GM20000 (cell line): ENCODE results near the gene PI4KA.

Experiments
- DNase-seq: peaks from one replicate; pipeline ENCODE4 v3.0.0; 2012; ENCODE audit warnings: low spot score
- TF ChIP-seq, protein P1 (sequence below): IDR thresholded peaks from 2 replicates; pipeline ENCODE4 v1.5.1; 2012; ENCODE audit warnings: mild to moderate bottlenecking, control low read depth; ENCODE audit errors: extremely low read depth, missing control alignments

The PI4KA gene

DNA sequence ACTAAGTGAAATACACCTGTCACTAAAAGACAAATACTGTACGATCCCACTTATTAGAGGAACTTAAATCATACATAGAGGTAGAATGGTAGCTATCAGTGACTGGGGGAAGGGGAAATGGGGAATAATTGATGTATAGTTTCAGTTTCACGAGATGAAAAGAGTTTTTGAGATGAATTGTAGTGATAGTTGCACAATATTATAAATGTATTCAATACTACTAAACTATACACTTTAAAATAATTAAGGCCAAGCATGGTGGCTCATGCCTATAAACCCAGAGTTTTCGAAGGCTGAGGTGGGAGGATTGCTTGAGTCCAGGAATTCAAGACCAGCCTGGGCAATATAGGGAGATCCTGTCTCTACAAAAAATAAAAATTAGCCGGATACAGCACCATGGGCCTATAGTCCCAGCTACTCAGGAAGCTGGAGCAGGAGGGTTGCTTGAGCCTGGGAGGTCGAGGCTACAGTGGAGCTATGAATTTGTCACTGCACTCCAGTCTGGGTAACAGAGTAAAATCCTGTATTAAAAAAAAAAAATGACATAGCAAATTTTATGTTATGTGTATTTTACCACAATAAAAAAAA, 44.3 kb downstream of the PI4KA start:
- no peak for DNase-seq
- TF ChIP-seq, protein P1, sequence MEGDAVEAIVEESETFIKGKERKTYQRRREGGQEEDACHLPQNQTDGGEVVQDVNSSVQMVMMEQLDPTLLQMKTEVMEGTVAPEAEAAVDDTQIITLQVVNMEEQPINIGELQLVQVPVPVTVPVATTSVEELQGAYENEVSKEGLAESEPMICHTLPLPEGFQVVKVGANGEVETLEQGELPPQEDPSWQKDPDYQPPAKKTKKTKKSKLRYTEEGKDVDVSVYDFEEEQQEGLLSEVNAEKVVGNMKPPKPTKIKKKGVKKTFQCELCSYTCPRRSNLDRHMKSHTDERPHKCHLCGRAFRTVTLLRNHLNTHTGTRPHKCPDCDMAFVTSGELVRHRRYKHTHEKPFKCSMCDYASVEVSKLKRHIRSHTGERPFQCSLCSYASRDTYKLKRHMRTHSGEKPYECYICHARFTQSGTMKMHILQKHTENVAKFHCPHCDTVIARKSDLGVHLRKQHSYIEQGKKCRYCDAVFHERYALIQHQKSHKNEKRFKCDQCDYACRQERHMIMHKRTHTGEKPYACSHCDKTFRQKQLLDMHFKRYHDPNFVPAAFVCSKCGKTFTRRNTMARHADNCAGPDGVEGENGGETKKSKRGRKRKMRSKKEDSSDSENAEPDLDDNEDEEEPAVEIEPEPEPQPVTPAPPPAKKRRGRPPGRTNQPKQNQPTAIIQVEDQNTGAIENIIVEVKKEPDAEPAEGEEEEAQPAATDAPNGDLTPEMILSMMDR: no peak

DNA sequence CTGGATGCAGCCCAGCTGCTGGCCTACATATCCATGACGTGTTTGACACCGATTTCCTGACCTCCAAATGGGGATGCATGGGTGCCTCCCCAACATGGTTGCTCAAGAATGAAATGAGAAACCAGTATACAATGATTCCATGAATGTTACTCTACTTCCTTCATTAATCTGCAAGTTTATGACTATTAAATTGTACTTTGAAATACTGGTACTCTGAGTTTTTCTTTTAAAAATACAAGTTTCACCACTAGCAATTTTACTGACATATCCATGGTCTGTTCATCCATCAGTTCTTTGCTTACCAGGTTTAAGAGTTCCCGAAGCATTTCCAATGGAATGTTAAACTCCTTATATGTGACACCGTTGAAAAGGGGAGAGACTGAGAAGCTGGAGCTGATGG, 45.6 kb downstream of the PI4KA start:
- TF ChIP-seq, protein P1: no peak
- DNase-seq: no peak

DNA sequence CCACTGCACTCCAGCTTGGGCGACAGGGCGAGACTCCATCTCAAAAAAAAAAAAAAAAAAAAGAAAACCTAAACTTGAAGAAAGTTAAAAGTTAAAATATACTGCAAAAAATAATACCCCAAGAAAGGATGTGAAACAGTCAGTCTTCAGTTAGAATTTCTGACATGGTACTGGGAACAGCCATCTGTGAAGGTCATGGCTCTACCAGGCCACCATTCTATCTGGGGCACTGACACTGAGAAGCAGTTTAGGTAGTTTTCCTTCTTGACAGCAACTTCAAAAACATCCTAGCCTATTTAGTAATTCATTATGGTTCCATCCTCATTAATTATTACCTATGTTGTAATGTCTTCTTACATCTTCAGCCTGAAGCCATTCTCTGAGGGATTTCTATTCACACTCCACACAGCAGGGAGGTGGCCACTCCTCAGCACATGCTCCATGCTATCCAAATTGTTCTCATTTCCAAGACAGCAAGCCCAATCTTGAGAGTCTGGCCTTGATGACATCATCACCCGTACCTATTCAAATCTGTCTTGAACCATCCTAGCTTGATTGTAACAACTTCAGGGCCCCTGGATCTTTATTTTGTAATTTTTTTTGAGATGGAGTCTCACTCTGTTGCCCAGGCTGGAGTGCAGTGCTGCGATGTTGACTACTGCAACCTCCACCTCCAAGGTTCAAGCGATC, 46.5 kb downstream of the PI4KA start:
- DNase-seq: no peak
- TF ChIP-seq, protein P1: no peak

DNA sequence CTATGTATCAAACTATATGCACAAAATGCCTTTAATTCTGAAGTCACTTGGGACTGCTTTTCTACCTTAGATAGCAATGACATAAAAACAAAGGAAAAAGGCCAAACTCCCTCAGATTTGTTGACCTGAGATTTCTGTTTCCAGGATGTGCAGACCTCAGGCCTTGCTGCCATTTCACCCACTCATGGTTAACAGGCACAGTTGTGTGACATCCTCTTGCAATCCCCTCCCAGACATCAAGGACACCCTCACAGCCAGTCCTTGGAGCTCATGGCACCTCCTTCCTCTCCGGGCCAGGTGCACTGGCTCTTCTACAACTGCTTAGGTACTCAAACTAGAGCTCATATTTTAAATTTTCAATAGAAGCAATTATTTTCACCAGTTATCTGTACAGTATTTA, 47.4 kb downstream of the PI4KA start:
- TF ChIP-seq, protein P1: no peak
- DNase-seq: no peak

DNA sequence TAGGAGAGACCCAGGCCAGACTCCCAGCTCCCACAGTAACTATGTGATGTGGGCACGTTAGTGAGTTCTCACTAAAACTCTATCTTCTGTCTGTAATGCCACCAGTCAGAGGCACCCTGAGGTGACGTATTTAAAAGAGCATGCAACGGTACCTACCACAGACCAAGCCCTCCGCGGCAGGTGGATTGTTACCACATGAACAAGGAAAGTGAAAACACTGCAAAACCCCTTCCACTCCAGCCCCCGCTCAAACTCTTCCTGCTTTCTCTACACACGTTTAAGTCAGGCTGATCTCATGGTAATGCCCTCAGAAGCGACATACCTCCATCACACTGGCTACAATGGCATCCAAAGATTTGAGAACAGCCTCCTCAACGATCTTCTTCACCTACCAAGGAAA, 48.0 kb downstream of the PI4KA start:
- TF ChIP-seq, protein P1: no peak
- DNase-seq: no peak

DNA sequence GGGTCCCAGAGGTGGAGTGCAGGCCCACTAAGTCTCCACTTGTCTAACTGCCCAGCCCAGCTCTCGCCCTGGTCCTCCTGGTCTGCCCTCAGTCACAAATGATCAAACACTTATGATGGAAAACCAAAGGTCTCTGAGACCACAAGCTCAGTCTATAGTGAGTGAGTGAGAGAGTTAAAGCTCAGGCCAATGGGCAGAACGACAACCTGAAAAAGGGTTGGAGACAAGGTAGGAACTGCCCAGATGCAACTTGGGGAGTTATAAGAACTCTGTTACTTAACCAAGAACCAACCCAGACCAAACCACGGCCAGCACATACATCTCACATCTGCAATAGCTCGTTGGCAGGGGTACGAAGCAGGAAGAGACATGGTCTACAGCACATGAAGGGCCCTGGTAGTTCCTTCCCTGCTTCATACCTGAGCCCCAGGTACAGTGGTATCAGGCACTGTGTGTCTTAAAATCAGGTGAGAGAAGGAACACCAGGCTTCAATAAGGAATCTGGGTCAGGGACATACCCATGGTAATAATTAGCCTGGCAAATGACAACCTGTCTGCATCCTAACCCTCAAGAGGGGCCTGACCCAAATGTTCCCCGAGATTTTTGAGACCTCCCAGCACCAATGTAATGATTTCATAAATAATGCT, 48.9 kb downstream of the PI4KA start:
- TF ChIP-seq, protein P1: no peak
- DNase-seq: no peak

DNA sequence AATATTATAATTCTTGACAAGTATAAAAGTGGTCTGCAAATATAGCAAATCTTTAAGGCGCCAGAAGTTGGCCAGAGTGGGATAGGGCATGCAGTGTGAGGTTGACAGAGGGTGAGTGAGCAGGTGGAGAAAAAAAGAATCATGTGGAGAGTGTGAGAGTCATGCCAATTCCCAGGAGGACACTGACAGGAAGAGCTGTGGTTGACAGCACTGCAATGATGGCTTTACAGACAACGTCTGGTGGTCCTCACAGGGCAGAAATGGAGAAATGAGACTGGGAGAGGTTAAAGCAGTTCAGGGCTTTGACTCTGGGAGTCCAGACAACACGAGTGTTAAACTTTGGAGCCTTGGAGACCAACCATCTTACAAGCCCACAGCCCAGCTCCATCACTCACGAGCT, 49.8 kb downstream of the PI4KA start:
- TF ChIP-seq, protein P1: no peak
- no peak for DNase-seq
